Neuronal stem cell (in vitro differentiated cells): ENCODE data around the gene TXLNA.

Experiments
- DNase-seq: peaks from one replicate; pipeline ENCODE4 v3.0.0-alpha.2; 2013; ENCODE audit warnings: low spot score
- H2AFZ ChIP-seq: one replicate; pipeline ENCODE4 v1.6.1; 2013; ENCODE audit warnings: mild to moderate bottlenecking, low read length, inconsistent platforms
- H2AK5ac ChIP-seq: 2 replicates; pipeline ENCODE4 v1.6.1; 2013; ENCODE audit warnings: low read depth, mild to moderate bottlenecking, inconsistent platforms, low read length, moderate library complexity, mixed read lengths
- H2BK120ac ChIP-seq: 2 replicates; pipeline ENCODE4 v1.6.1; 2013; ENCODE audit warnings: low read depth, mild to moderate bottlenecking, inconsistent platforms, low read length, moderate library complexity, mixed read lengths
- H2BK12ac ChIP-seq: one replicate; pipeline ENCODE4 v1.6.1; 2013; ENCODE audit warnings: low read length, inconsistent platforms
- H2BK15ac ChIP-seq: 2 replicates; pipeline ENCODE4 v1.6.1; 2013; ENCODE audit warnings: mild to moderate bottlenecking, low read length, inconsistent platforms, mixed read lengths
- H2BK5ac ChIP-seq: one replicate; pipeline ENCODE4 v1.6.1; 2013; ENCODE audit warnings: inconsistent platforms, mild to moderate bottlenecking, low read length, moderate library complexity
- H3K14ac ChIP-seq: one replicate; pipeline ENCODE4 v1.6.1; 2013; ENCODE audit warnings: low read length, inconsistent platforms
- H3K18ac ChIP-seq: 2 replicates; pipeline ENCODE4 v1.6.1; 2013; ENCODE audit warnings: low read length, inconsistent platforms
- H3K23ac ChIP-seq: 2 replicates; pipeline ENCODE4 v1.6.1; 2013; ENCODE audit warnings: low read depth, mild to moderate bottlenecking, mixed read lengths, low read length, inconsistent platforms; ENCODE audit not compliant: poor library complexity
- H3K27ac ChIP-seq: replicated peaks from 3 replicates; pipeline ENCODE4 v1.5.1; 2013; ENCODE audit warnings: low read length, inconsistent platforms
- H3K27me3 ChIP-seq, 3 experiments: 2 replicates each; pipeline ENCODE4 v1.6.1; 2013; ENCODE audit warnings: low read length in 3 of 3, mild to moderate bottlenecking in 2 of 3, inconsistent platforms in 1 of 3, low read depth in 1 of 3, mixed read lengths in 1 of 3, moderate library complexity in 1 of 3; ENCODE audit not compliant: control insufficient read depth in 3 of 3, insufficient read depth in 3 of 3
- H3K36me3 ChIP-seq, 2 donors: replicated peaks in 1 of 2; 2 replicates each; pipeline ENCODE4 v1.6.1; 2013; ENCODE audit warnings: low read length in 2 of 2; ENCODE audit not compliant: control insufficient read depth in 2 of 2, insufficient read depth in 2 of 2
- H3K4ac ChIP-seq: 2 replicates; pipeline ENCODE4 v1.6.1; 2013; ENCODE audit warnings: inconsistent platforms, mild to moderate bottlenecking, low read length, moderate library complexity
- H3K4me1 ChIP-seq, 2 donors: 1 replicate in 1 of 2; 2 replicates in 1 of 2; pipeline ENCODE4 v1.6.1; 2013; ENCODE audit warnings: low read length in 2 of 2, low read depth in 1 of 2; ENCODE audit not compliant: control insufficient read depth in 2 of 2, insufficient read depth in 1 of 2
- H3K4me2 ChIP-seq: one replicate; pipeline ENCODE4 v1.6.1; 2013; ENCODE audit warnings: mild to moderate bottlenecking, low read length, inconsistent platforms; ENCODE audit not compliant: insufficient read depth, poor library complexity, severe bottlenecking
- H3K4me3 ChIP-seq, 2 donors: 2 replicates each; pipeline ENCODE4 v1.5.1; 2013; ENCODE audit warnings: low read length in 2 of 2, mild to moderate bottlenecking in 2 of 2, inconsistent platforms in 1 of 2, moderate library complexity in 1 of 2
- H3K79me1 ChIP-seq: one replicate; pipeline ENCODE4 v1.6.1; 2013; ENCODE audit warnings: low read depth, mild to moderate bottlenecking, inconsistent platforms, low read length, moderate library complexity
- H3K9ac ChIP-seq: one replicate; pipeline ENCODE4 v1.6.1; 2013; ENCODE audit warnings: mild to moderate bottlenecking, low read depth, low read length, inconsistent platforms; ENCODE audit not compliant: poor library complexity
- H3K9me3 ChIP-seq, 2 donors: replicated peaks in 1 of 2; 2 replicates each; pipeline versions ENCODE3 to v1.6.1; 2013; ENCODE audit warnings: low read length in 2 of 2, mild to moderate bottlenecking in 2 of 2, inconsistent platforms in 1 of 2, low read depth in 1 of 2, mixed read lengths in 1 of 2, moderate library complexity in 1 of 2; ENCODE audit not compliant: control insufficient read depth in 2 of 2, insufficient read depth in 1 of 2
- H4K8ac ChIP-seq: one replicate; pipeline ENCODE4 v1.6.1; 2013; ENCODE audit warnings: low read depth, mild to moderate bottlenecking, inconsistent platforms, low read length, moderate library complexity
- H4K91ac ChIP-seq: one replicate; pipeline ENCODE4 v1.6.1; 2013; ENCODE audit warnings: low read length, low read depth, mild to moderate bottlenecking, inconsistent platforms; ENCODE audit not compliant: poor library complexity
- WGBS, 2 donors: extraction: QIAGEN DNeasy Blood & Tissue Kit; methylation state at CpG; one replicate each; pipeline ENCODE4 v1.1.7; 2013; ENCODE audit warnings: missing lambda C conversion rate in 2 of 2, mixed read lengths in 1 of 2; ENCODE audit not compliant: insufficient read length in 2 of 2, insufficient replicate concordance in 1 of 2; ENCODE audit errors: extremely low coverage in 2 of 2; 5-methylcytosine and 5-hydroxymethylcytosine counted together

Gene TXLNA

GRCh38 chr1:32199043-32199716 is 19.7 kb downstream of the TXLNA start:
- H3K18ac ChIP-seq = peak overlapping the region; percentile 50
- peak overlapping the region; percentile 69 for H2BK15ac ChIP-seq
- no peak overlapping the region for H2AFZ ChIP-seq
- peak overlapping the region; percentile 71 for H3K9ac ChIP-seq
- no peak for DNase-seq
- H3K4ac ChIP-seq = no peak overlapping the region
- no peaks in the 10 kb centered on the region for H3K79me1 ChIP-seq
- H4K8ac ChIP-seq = peak overlapping the region; percentile 29
- no peak overlapping the region for H4K91ac ChIP-seq
- no peak overlapping the region for H3K23ac ChIP-seq
- no peaks in the 10 kb centered on the region for H3K9me3 ChIP-seq
- H3K4me1 ChIP-seq = peaks cover 20 to 23% of the 10 kb centered on the region in 2 donors
- no peak overlapping the region for H3K4me2 ChIP-seq
- H3K27ac ChIP-seq = no peak overlapping the region
- H2AK5ac ChIP-seq = peak overlapping the region; percentile 80
- no peak overlapping the region for H2BK5ac ChIP-seq
- H3K14ac ChIP-seq = no peak overlapping the region
- no CpG with 5 or more reads among the region's 4 CpGs for WGBS, 2 donors
- H2BK120ac ChIP-seq = no peak overlapping the region
- H2BK12ac ChIP-seq = peak overlapping the region; percentile 35
- H3K4me3 ChIP-seq = peak overlapping the region in 1 of 2 donors; percentile 56
- H3K36me3 ChIP-seq = peaks cover 32 to 46% of the 10 kb centered on the region in 2 donors
- H3K27me3 ChIP-seq = peaks cover 0 to 2% (median 0%) of the 10 kb centered on the region in 3 experiments

GRCh38 chr1:32199717-32200072 is 20.2 kb downstream of the TXLNA start:
- Histone ChIP-seq H4K8ac (peak overlapping the region; percentile 29), H2AFZ (peak overlapping the region; percentile 82), H2BK5ac (no peak overlapping the region), H3K27ac (peak overlapping the region; percentile 80), H3K36me3 (peaks cover 29 to 41% of the 10 kb centered on the region in 2 donors), H4K91ac (no peak overlapping the region), H3K4ac (no peak overlapping the region), H3K4me3 (peak overlapping the region in 1 of 2 donors; percentile 56), H3K14ac (no peak overlapping the region), H3K4me1 (peaks cover 20 to 23% of the 10 kb centered on the region in 2 donors), H2BK120ac (no peak overlapping the region), H3K27me3 (peaks cover 0 to 2% (median 0%) of the 10 kb centered on the region in 3 experiments), H3K79me1 (no peaks in the 10 kb centered on the region), H3K9me3 (no peaks in the 10 kb centered on the region), H3K18ac (peak overlapping the region; percentile 58), H2AK5ac (peak overlapping the region; percentile 80), H3K23ac (peak overlapping the region; percentile 25), H2BK15ac (peak overlapping the region; percentile 69), H2BK12ac (peak overlapping the region; percentile 35), H3K4me2 (peak overlapping the region; percentile 78), H3K9ac (peak overlapping the region; percentile 71)
- no peak for DNase-seq
- WGBS, 2 donors = no CpG with 5 or more reads among the region's 6 CpGs

GRCh38 chr1:32200226-32201010 is 20.9 kb downstream of the TXLNA start, which contains the start of gene CCDC28B:
Gene CCDC28B, plus strand, starts transcription at chr1:32200595. Its CDS starts 1,341 bp downstream, at chr1:32201936.
- peak; percentile 79 for DNase-seq
- H4K91ac ChIP-seq = no peak within 1 kb of the TSS
- peak within 1 kb of the TSS; percentile 82 for H2AFZ ChIP-seq
- peak within 1 kb of the TSS; percentile 71 for H3K9ac ChIP-seq
- no peak within 1 kb of the TSS for H2BK120ac ChIP-seq
- peak within 1 kb of the TSS; percentile 80 for H2AK5ac ChIP-seq
- peak within 1 kb of the TSS; percentile 83 for H3K18ac ChIP-seq
- H3K4me1 ChIP-seq = peaks cover 23 to 24% of the 10 kb centered on the region in 2 donors
- no peak within 1 kb of the TSS for H3K14ac ChIP-seq
- no peak within 1 kb of the TSS for H2BK5ac ChIP-seq
- peak within 1 kb of the TSS; percentile 80 for H3K27ac ChIP-seq
- peak within 1 kb of the TSS; percentile 29 for H4K8ac ChIP-seq
- no peak within 1 kb of the TSS for H3K4ac ChIP-seq
- peak within 1 kb of the TSS; percentile 35 for H2BK12ac ChIP-seq
- H3K4me2 ChIP-seq = peak within 1 kb of the TSS; percentile 78
- H3K4me3 ChIP-seq = peak within 1 kb of the TSS; percentile 56 to 77
- peaks cover 0 to 2% (median 0%) of the 10 kb centered on the region in 3 experiments for H3K27me3 ChIP-seq
- WGBS, 2 donors = no CpG with 5 or more reads among the region's 34 CpGs
- no peaks in the 10 kb centered on the region for H3K9me3 ChIP-seq
- peak within 1 kb of the TSS; percentile 35 for H3K23ac ChIP-seq
- H3K79me1 ChIP-seq = no peaks in the 10 kb centered on the region
- H3K36me3 ChIP-seq = peaks cover 22 to 34% of the 10 kb centered on the region in 2 donors
- peak within 1 kb of the TSS; percentile 69 for H2BK15ac ChIP-seq
